Activated CD8-positive, alpha-beta T cell treated with anti-CD3 and anti-CD28 coated beads for 36 hours (primary cell): ENCODE data around the gene CCDC127. TPM values are rescaled to one million over a fixed set of nuclear protein-coding genes. Genes with fewer than 3 reads are reported as not detected.
"Not testable (repeated sequence)": the region's sequence is repeated elsewhere in the genome, so short reads cannot be mapped to it uniquely, and the experiment has no call there.

Source experiments
- ATAC-seq: fragments of 200-7000 bp; cut with Tn5 transposase; one replicate; pipeline ENCODE4 v1.10.0; 2021; ENCODE audit warnings: mild to moderate bottlenecking, moderate library complexity
- CTCF ChIA-PET: fragments of 350-600 bp; sonication (Branson Sonifier 250); formaldehyde crosslinking; loops from one replicate; lab custom pipeline; 2021; ENCODE audit warnings: antibody characterized with exemption; lab: Charles Lee
- POLR2A ChIA-PET: fragments of 350-600 bp; sonication (Branson Sonifier 250); formaldehyde crosslinking; loops from one replicate; lab custom pipeline; 2021; ENCODE audit warnings: antibody characterized with exemption; lab: Charles Lee
- DNase-seq: peaks from one replicate; pipeline ENCODE4 v3.0.0-alpha.2; 2020
- H3K27ac Mint-ChIP-seq: one replicate; pipeline ENCODE4 v1.8.0; 2021; ENCODE audit warnings: mild to moderate bottlenecking, mixed read lengths
- H3K27me3 Mint-ChIP-seq: one replicate; pipeline ENCODE4 v1.8.0; 2021; ENCODE audit warnings: mixed read lengths
- H3K36me3 Mint-ChIP-seq: one replicate; pipeline ENCODE4 v1.8.0; 2021; ENCODE audit warnings: low read depth, mixed read lengths
- H3K4me1 Mint-ChIP-seq: one replicate; pipeline ENCODE4 v1.8.0; 2021; ENCODE audit warnings: low read depth, mixed read lengths
- H3K4me3 Mint-ChIP-seq: one replicate; pipeline ENCODE4 v1.8.0; 2021; ENCODE audit warnings: mild to moderate bottlenecking, moderate library complexity, mixed read lengths
- H3K9me3 Mint-ChIP-seq: one replicate; pipeline ENCODE4 v1.8.0; 2021; ENCODE audit warnings: mixed read lengths
- intact Hi-C: fragments of 100-400 bp; cut with micrococcal nuclease; formaldehyde crosslinking; loops from one replicate; pipeline ENCODE4 v1.10.0; 2022
- total RNA-seq, 2 experiments: library from RNA; stranded (reverse); gene quantifications; one replicate each; pipeline ENCODE4 v1.2.3, GENCODE V29; 2021
- TF ChIP-seq, protein P1 (sequence below): fragments of 200-600 bp; IDR thresholded peaks from one replicate; pipeline ENCODE4 v1.8.0; 2022; ENCODE audit warnings: antibody characterized with exemption, mild to moderate bottlenecking

Gene CCDC127
- total RNA-seq, 2 experiments from 2014 or later = 4.2 to 4.3 TPM

DNA sequence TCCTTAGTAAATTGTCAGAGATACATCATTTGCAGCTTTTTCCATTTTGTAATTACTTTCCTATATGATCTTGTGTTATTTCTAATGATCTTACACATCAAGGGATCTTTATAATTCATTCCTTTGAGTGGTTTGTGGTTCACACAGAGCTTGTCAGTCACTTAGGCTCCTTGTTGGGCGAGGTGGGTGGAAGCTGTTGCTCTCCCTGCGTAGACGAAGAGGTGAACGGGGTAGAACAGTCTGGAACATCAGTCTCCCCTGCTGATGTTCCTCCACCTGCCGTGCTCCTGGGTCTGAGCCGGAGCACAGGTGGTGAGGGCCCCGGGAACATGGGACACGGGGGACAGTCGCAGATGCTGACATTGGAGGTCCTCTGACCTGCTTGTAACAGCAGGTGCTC is 17.6 kb upstream of the CCDC127 start:
- intact Hi-C loops, POLR2A ChIA-PET, ATAC-seq, H3K4me1 Mint-ChIP-seq, DNase-seq, H3K27ac Mint-ChIP-seq, H3K9me3 Mint-ChIP-seq, CTCF ChIA-PET, H3K27me3 Mint-ChIP-seq, H3K4me3 Mint-ChIP-seq: not testable (repeated sequence)
- H3K36me3 Mint-ChIP-seq = peaks cover 57% of the 10 kb centered on the region

DNA sequence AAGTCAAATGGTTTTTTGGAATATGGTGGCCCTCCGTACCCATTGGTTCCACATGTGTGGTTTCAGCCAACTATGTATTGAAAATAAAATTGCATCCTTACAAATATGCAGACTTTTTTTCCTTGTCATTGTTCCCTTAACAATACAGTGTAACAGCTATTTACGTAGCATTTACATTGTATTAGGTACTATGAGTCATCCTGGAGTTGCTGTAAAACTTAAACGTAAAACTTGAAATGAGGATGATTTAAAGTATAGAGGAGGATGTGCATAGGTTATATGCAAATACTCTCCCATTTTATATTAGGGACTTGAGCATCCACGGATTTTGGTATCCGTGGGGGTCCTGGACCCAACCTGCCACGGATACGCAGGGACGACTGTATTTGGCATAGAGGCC is 16.5 kb upstream of the CCDC127 start:
- CTCF ChIA-PET = no interaction called here
- H3K27me3 Mint-ChIP-seq = no peaks in the 10 kb centered on the region
- no peak for DNase-seq
- POLR2A ChIA-PET = no interaction called here
- TF ChIP-seq, protein P1, sequence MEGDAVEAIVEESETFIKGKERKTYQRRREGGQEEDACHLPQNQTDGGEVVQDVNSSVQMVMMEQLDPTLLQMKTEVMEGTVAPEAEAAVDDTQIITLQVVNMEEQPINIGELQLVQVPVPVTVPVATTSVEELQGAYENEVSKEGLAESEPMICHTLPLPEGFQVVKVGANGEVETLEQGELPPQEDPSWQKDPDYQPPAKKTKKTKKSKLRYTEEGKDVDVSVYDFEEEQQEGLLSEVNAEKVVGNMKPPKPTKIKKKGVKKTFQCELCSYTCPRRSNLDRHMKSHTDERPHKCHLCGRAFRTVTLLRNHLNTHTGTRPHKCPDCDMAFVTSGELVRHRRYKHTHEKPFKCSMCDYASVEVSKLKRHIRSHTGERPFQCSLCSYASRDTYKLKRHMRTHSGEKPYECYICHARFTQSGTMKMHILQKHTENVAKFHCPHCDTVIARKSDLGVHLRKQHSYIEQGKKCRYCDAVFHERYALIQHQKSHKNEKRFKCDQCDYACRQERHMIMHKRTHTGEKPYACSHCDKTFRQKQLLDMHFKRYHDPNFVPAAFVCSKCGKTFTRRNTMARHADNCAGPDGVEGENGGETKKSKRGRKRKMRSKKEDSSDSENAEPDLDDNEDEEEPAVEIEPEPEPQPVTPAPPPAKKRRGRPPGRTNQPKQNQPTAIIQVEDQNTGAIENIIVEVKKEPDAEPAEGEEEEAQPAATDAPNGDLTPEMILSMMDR = no peak
- intact Hi-C loops = no loop called here
- H3K36me3 Mint-ChIP-seq = peaks cover 52% of the 10 kb centered on the region
- ATAC-seq = no peak
- H3K4me1 Mint-ChIP-seq = no peaks in the 10 kb centered on the region
- no peak overlapping the region for H3K4me3 Mint-ChIP-seq
- H3K9me3 Mint-ChIP-seq = no peaks in the 10 kb centered on the region
- no peak overlapping the region for H3K27ac Mint-ChIP-seq

DNA sequence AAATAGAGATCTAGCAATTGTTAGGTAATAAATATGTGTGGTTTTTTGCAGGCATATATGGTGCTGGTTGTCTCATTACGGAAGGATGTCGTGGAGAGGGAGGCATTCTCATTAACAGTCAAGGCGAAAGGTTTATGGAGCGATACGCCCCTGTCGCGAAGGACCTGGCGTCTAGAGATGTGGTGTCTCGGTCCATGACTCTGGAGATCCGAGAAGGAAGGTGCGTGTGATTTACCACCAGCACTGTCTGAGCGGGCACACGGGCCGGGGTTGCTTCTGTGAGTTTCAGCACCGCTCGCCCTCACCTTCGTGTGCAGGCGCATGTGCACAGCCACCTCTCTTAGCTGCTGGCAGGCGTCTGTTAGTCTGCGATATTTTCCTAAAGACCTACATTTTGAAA is 15.5 kb upstream of the CCDC127 start:
- H3K4me1 Mint-ChIP-seq = not testable (repeated sequence)

DNA sequence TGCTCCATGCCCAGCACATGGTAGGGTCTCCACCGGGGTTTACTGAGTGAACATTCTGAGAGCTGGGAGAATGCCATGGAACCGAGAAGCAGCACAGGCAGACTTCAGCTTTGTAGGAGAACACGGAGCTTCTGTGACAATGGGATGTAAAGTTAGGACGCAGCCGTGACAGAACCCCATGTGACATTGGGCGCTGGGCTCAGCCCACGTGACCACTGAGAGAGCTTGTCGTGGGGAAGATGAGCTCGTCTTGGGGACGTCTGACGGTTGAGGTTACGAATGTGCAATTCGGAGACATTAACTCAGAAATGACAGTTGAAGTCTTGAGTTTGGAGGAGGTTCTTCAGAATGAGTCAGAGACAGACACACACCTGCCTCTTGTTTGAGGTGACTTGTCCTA is 13.7 kb upstream of the CCDC127 start:
- no peaks in the 10 kb centered on the region for H3K27me3 Mint-ChIP-seq

More for the DNA sequence above, 15.5 kb upstream of the CCDC127 start:
- H3K9me3 Mint-ChIP-seq, DNase-seq, intact Hi-C loops, ATAC-seq, CTCF ChIA-PET, H3K27ac Mint-ChIP-seq, H3K4me3 Mint-ChIP-seq, H3K27me3 Mint-ChIP-seq: not testable (repeated sequence)
- POLR2A ChIA-PET = interaction anchor here (0.6 kb wide), 1 partner anchor 80 kb away, joined by 3 read pairs; no protein-coding TSS in a partner anchor
- peaks cover 55% of the 10 kb centered on the region for H3K36me3 Mint-ChIP-seq

DNA sequence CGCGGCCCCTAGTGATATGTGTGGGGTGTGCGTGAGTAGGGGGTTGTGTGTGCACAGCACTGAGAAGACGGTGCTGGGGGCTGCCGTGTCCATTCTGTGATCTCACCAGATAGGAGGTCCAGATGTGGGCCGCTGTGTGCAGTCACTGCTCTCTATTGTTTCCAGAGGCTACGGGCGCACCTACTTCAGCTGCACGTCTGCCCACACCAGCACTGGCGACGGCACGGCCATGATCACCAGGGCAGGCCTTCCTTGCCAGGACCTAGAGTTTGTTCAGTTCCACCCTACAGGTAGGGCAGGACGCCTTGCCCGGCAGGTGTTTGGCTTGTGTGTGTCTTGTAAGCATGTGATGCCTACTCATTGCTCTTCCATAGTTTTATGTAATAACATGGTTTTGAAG is 12.8 kb upstream of the CCDC127 start:
- Mint-ChIP-seq H3K9me3 (no peaks in the 10 kb centered on the region), H3K27me3 (no peaks in the 10 kb centered on the region), H3K36me3 (peaks cover 50% of the 10 kb centered on the region), H3K4me3 (no peak overlapping the region), H3K4me1 (no peaks in the 10 kb centered on the region), H3K27ac (no peak overlapping the region)
- no peak for DNase-seq
- ChIA-PET CTCF (no interaction called here), POLR2A (no interaction called here)
- TF ChIP-seq, protein P1 = no peak
- ATAC-seq = no peak
- intact Hi-C loops = no loop called here

More for the DNA sequence above, 13.7 kb upstream of the CCDC127 start:
- intact Hi-C loops = no loop called here
- CTCF ChIA-PET = no interaction called here
- DNase-seq = no peak
- no peaks in the 10 kb centered on the region for H3K4me1 Mint-ChIP-seq
- H3K9me3 Mint-ChIP-seq = no peaks in the 10 kb centered on the region
- ATAC-seq = peak; percentile 45
- TF ChIP-seq, protein P1 = no peak
- no peak overlapping the region for H3K4me3 Mint-ChIP-seq
- H3K36me3 Mint-ChIP-seq = peaks cover 51% of the 10 kb centered on the region
- POLR2A ChIA-PET = no interaction called here
- no peak overlapping the region for H3K27ac Mint-ChIP-seq

DNA sequence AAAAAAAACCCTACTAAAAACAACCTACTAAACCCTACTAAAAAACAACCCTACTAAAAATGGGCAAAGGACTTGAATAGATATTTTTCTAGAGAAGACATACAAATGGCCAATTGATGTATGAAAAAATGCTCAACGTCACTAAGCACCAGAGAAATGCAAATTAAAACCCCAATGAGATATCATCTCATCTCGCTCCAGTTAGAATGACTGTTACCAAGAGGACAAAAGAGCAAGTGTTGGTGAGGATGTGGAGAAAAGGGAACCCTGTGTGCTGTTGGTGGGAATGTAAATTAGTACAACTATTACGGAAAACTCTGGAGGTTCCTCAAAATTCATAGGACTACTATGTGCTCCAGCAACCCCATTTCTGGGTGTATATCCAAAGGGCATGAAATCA is 10.9 kb upstream of the CCDC127 start:
- CTCF ChIA-PET = no interaction called here
- Mint-ChIP-seq H3K9me3 (no peaks in the 10 kb centered on the region), H3K27me3 (no peaks in the 10 kb centered on the region), H3K4me3 (no peak overlapping the region), H3K36me3 (peaks cover 55% of the 10 kb centered on the region), H3K4me1 (no peaks in the 10 kb centered on the region), H3K27ac (no peak overlapping the region)
- no peak for ATAC-seq
- TF ChIP-seq, protein P1 = no peak
- DNase-seq = no peak
- POLR2A ChIA-PET = no interaction called here
- intact Hi-C loops = no loop called here

DNA sequence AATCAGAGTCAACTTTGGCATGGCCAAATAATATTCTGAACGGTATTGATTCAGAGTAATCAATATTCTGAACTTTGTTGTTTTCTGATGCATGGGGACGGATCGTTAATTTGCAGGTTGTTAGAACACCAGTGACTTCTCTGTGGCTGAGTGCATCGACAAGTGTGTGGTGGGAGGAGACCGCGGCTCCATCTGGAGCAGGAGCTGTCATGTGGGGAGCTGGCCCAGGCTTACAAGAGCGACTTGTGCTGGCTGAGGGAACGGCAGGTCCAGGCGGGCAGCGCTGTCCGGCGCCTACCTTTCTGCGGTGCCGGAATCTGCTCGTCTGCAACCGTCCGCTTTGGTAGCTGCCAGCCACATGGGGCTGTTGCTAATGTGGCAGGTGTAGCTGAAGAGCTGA is 9.4 kb upstream of the CCDC127 start:
- Mint-ChIP-seq H3K36me3 (peaks cover 48% of the 10 kb centered on the region), H3K4me1 (peaks cover 11% of the 10 kb centered on the region)
- H3K27me3 Mint-ChIP-seq, H3K4me3 Mint-ChIP-seq, H3K9me3 Mint-ChIP-seq, ATAC-seq, intact Hi-C loops, H3K27ac Mint-ChIP-seq, DNase-seq, CTCF ChIA-PET, POLR2A ChIA-PET: not testable (repeated sequence)
